ENCODE data around the gene MCTP2. TPM values are rescaled to one million over a fixed set of nuclear protein-coding genes. Genes with fewer than 3 reads are reported as not detected.

The MCTP2 gene
- total and polyA plus RNA-seq, 2 of the 8 experiments (the other 6 are each of a cell fraction or from before 2014, with no cell fraction given) = 3.4 to 4.5 TPM

- TF ChIP-seq CTCF (IDR thresholded peaks at IDR 0.05; ENCODE audit: control extremely low read depth in 1 of 3, insufficient read depth in 1 of 3, low read depth in 1 of 3, low read length in 3 of 3) (no peak), JUN (IDR thresholded peaks at IDR 0.05; ENCODE audit: low read depth, low read length) (no peak), CHD2 (IDR thresholded peaks at IDR 0.05; ENCODE audit: low read length) (no peak), CTBP2 (IDR thresholded peaks at IDR 0.05; ENCODE audit: borderline replicate concordance, insufficient read depth, insufficient read length, low read length) (no peak), RNF2 (IDR thresholded peaks at IDR 0.05; ENCODE audit: borderline replicate concordance, low read depth, low read length, missing control alignments, poor library complexity, severe bottlenecking) (no peak), TEAD4 (IDR thresholded peaks at IDR 0.05; ENCODE audit: low read depth, low read length) (no peak), EP300 (IDR thresholded peaks at IDR 0.05; ENCODE audit: borderline replicate concordance in 1 of 2, low read depth in 2 of 2, low read length in 2 of 2) (no peak), RFX5 (IDR thresholded peaks at IDR 0.05; ENCODE audit: borderline replicate concordance, low read depth, low read length) (no peak)
These were observed 114.9 kb downstream of the MCTP2 start (continued) for GRCh38 chr15:94346282-94346681.
